Right ventricle myocardium inferior (tissue), 1 donor: ENCODE results near the gene VSTM4. TPM values are rescaled to one million over a fixed set of nuclear protein-coding genes. Genes with fewer than 3 reads are reported as not detected.

Source experiments
- ATAC-seq: fragments of 200-7000 bp; cut with Tn5 transposase; one replicate; pipeline ENCODE4 v1.9.1; 2020; ENCODE audit warnings: mild to moderate bottlenecking, moderate library complexity
- DNase-seq: peaks from one replicate; pipeline ENCODE4 v3.0.0; 2021; ENCODE audit errors: missing footprints
- intact Hi-C: fragments of 100-400 bp; cut with DNase I; formaldehyde crosslinking; loops from one replicate; pipeline ENCODE4 v1.11.0; 2022
- total RNA-seq: library from RNA; stranded (reverse); fragmentation: NEBNext Ultra II Directional; extraction: Animal tissue kit (Norgen Biotek cat#: 25700); gene quantifications from one replicate; pipeline ENCODE4 v1.2.1, GENCODE V29; 2021
- donor health status: DM: no; HTN: yes; CAD: no; lungs with severe emphysema.

VSTM4 gene
- total RNA-seq, 1 donor from 2014 or later: 21.8 TPM

DNA sequence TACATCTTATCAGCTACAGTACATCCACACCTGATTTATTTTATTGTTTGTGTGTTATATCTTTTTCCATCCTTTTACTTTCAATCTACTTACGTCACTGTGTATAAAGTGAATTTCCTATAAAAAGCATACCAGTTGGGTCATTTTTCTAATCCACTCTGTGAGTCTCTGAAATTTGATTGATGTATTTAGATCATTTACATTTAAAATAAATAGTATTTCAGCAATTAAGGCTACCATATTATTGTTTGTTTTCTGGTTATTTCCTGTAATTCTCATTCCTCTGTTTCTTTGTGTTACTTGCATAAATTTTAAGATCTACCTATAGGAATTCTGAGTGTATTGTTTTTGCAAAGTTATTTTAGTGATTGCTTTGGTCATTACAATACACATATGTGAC lies 53.7 kb downstream of the VSTM4 start:
- intact Hi-C loops: no loop called here
- no peak for ATAC-seq

GRCh38 chr10:49058463-49059255 lies 56.7 kb downstream of the VSTM4 start:
- peak; percentile 56 for ATAC-seq
- no peak for DNase-seq
- intact Hi-C loops: no loop called here

More for the DNA sequence above, 53.7 kb downstream of the VSTM4 start:
- DNase-seq: no peak

DNA sequence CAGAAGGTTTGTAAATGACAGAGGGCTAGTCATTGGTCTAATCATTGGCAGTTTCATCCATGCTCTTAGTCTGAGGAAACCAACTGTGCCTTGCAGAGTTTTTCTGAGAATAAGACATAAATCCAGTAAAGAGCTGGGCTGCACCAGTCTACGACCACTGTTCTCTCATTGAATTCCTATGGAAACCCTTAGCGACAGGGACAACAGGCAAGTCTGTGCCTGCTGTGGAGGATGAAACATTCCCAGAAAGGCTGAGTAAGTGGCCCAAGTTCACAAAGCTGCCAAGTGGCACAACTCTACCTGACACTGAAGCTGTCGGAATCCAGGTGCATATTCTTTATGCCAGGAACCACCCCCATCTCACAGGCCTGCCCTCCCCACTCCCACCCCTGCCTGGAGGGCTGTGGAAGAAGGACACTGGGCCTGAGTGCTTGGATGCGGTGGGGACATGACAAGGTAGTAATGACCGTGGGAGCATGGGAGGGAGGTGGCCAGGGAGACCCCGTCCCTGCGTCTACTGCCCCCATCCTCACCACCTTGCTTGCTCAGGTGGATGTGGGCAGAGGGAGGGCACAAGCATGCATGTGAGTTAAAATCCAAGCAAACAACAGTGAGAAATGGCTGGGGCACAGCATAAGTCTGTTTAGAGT lies 58.0 kb downstream of the VSTM4 start:
- intact Hi-C loops: no loop called here
- ATAC-seq: no peak
- DNase-seq: no peak

DNA sequence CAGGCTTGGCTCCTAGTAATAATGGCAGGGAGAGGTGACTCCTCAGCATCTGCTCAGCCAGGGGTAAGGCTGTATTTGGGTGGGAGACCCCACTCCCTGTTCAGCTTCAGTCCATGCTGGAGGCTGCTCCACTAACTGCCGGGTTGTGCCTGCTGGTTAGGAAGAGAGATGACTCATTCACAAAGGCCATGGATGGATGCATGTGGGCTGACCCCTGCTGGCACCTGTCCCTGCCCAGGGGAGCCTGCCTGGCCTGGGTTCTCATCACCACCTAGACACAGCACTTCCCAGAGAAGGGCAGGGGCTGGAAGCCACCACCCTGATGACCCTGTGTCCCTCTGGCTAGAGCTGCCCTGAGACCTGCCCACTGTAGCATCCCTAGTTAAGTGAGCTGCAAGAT lies 59.0 kb downstream of the VSTM4 start:
- no peak for DNase-seq
- intact Hi-C loops: no loop called here
- no peak for ATAC-seq

GRCh38 chr10:49055221-49055849 lies 60.0 kb downstream of the VSTM4 start:
- ATAC-seq: peak; percentile 29
- no peak for DNase-seq
- intact Hi-C loops: loop anchor here (2.0 kb wide), 1 partner anchor 55 kb away; no protein-coding TSS in a partner anchor

DNA sequence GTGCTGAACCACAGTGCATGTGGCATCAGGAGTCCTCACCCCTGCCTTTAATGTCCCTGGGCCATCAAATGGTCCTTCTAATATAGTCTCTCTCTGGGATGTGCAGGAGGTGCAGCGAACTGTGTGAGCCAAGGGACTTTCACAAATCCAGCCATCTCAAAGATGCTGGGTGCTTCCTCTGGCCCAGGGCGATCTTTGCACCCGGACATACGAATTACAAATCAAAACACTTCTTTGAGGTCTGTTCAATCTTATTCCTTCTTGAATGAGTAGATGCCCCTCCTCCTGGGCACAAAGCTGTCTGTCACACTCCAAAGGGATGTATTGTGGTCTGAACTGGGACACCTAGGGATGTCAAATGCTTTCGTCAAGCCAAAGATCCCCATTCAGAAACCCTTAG lies 60.6 kb downstream of the VSTM4 start:
- no peak for DNase-seq
- intact Hi-C loops: loop anchor here (2.0 to 5.0 kb wide), 2 partner anchors 47 to 56 kb away; no protein-coding TSS in a partner anchor
- ATAC-seq: no peak

DNA sequence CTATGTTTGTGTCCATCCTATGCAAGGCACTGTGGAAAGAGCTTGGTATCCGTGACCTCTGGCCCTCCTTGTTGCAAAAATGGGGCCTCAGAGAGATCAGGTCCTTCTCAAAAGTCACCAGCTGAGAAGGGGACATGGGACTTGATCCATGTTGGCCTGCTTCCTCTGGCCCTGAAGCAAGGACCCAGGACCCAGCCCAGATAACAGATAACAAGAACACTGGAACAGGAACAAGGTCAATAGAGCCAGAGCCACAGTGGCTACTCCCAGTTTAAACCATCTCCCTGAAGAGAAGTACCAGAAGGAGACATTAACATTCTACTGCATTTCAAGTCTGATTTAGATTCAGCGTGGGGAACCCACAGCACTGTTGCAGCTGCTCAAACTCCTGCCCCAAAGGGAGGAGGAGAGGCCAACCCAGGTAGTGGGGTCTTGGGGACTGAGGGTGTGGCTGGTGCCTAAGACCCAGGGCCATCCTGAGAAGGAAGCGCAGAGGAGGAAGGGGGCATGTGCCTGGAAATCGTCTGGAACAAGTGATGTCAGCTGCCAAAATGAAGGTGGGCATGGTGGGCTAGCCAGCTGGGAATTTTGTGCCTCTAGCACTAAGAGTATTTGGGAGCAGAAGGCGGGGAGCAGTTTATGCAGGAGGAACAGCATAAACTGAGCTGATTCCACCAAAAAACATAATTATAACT lies 61.2 kb downstream of the VSTM4 start:
- intact Hi-C loops: loop anchor here (2.0 to 5.0 kb wide), 2 partner anchors 47 to 57 kb away; no protein-coding TSS in a partner anchor
- DNase-seq: no peak
- peak; percentile 47 for ATAC-seq

GRCh38 chr10:49053053-49053997 lies 62.0 kb downstream of the VSTM4 start:
- intact Hi-C loops: loop anchor here (5.0 kb wide), 1 partner anchor 46 kb away; no protein-coding TSS in a partner anchor

GRCh38 chr10:49052069-49052468 lies 63.3 kb downstream of the VSTM4 start:
- DNase-seq (no peak), ATAC-seq (no peak)
- intact Hi-C loops: loop anchor here (5.0 kb wide), 1 partner anchor 45 kb away; no protein-coding TSS in a partner anchor

More at GRCh38 chr10:49053053-49053997, 62.0 kb downstream of the VSTM4 start:
- DNase-seq: peak; percentile 74
- peak; percentile 61 for ATAC-seq

DNA sequence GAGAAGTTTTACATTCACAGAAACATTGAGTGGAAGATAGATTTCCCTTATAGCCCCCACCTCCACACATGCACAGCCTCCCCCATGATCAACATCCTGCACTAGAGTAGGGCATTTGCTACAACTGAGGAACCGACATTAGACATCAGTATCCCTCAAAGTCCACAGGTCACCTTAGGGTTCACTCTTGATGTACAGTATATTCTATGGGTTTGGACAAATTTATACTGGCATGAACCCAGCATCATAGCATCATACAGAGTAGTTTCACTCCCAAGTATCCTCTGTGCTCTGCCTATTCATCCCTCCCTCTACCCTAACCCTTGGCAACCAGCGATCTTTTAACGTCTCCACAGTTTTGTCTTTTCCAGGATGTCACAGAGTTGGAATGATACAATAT lies 64.4 kb downstream of the VSTM4 start:
- no peak for DNase-seq
- intact Hi-C loops: loop anchor here (5.0 kb wide), 1 partner anchor 44 kb away; no protein-coding TSS in a partner anchor
- no peak for ATAC-seq

- DNase-seq (no peak), ATAC-seq (no peak)
- intact Hi-C loops: loop anchor here (5.0 kb wide), 1 partner anchor 43 kb away; no protein-coding TSS in a partner anchor
These were observed 65.0 kb downstream of the VSTM4 start for GRCh38 chr10:49050366-49050765.

GRCh38 chr10:49049660-49050059 lies 65.7 kb downstream of the VSTM4 start:
- no peak for ATAC-seq
- DNase-seq: no peak
- intact Hi-C loops: loop anchor here (5.0 kb wide), 1 partner anchor 42 kb away; no protein-coding TSS in a partner anchor

- intact Hi-C loops: no loop called here
- DNase-seq: no peak
- ATAC-seq: no peak
These were observed 68.1 kb downstream of the VSTM4 start for GRCh38 chr10:49047128-49047639.

GRCh38 chr10:49044293-49045193 lies 70.8 kb downstream of the VSTM4 start:
- intact Hi-C loops: no loop called here
- ATAC-seq: no peak

DNA sequence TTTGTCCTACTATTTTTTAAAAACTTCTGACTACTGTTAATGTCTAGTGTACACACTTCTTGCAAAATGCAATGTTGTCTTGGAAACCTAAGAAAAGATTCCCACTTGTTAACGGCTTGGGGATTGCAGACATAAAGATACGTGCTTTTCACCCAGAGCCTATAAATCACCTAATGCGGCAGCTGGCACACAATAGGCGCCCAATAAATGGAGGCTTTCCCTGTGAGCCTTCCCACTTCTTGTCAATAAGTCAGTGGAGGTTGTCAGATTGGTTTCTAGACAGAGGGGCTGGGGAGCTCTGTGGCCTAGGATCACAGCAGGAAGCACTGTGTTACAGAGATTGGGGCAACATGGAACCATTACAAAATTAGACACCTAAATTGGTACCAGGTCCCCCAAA lies 74.7 kb downstream of the VSTM4 start:
- DNase-seq: no peak
- intact Hi-C loops: no loop called here
- ATAC-seq: no peak

More at GRCh38 chr10:49044293-49045193, 70.8 kb downstream of the VSTM4 start:
- DNase-seq: no peak

DNA sequence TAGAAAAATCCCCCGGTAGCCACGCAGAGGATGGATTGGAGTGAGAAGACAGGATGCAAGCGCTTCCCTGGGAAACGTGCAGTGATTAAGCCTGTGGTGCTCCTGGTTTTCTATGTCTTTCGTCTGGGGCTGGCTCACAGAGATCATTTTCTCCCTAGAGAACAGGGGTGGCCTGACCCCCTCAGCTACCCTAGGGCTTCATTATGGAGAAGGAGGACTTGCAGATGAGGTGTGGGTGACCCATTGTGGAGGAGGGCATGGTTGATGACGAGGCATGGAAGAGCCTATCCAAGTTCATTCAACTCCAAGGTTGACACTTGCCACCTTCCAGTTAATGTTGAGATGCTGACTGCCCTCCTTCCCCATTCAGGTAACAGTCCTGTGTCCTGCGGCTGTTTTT lies 75.9 kb downstream of the VSTM4 start:
- intact Hi-C loops: no loop called here
- DNase-seq: no peak
- ATAC-seq: no peak
